HepG2 (cell line): ENCODE measurements around the gene BIN1. TPM values are rescaled to one million over a fixed set of nuclear protein-coding genes. Genes with fewer than 3 reads are reported as not detected.

Experiments
- ATAC-seq: fragments of 200-7000 bp; cut with Tn5 transposase; 3 replicates; pipeline ENCODE4 v1.9.1; 2020; ENCODE audit warnings: mild to moderate bottlenecking, moderate library complexity
- BruUV-seq: library from RNA; stranded (reverse); fragments of 400-500 nt; replicated peaks from 2 replicates; lab custom pipeline; 2021; lab: Mats Ljungman, UMichigan
- CTCF ChIA-PET: fragments of 300-600 bp; formaldehyde crosslinking; extraction: SDS; loops from one replicate; lab custom pipeline; 2021; ENCODE audit warnings: low total read pairs, inconsistent platforms, low intra/inter-chr PET ratio; lab: Yijun Ruan, JAX
- POLR2A ChIA-PET: fragments of 350-600 bp; sonication (Branson Sonifier 250); formaldehyde crosslinking; loops from one replicate; lab custom pipeline; 2020; ENCODE audit warnings: antibody characterized with exemption, inconsistent platforms; lab: Yijun Ruan, JAX
- DNase-seq: peaks from one replicate; pipeline ENCODE4 v3.0.0-alpha.2; 2015; ENCODE audit warnings: low spot score
- FAIRE-seq: peaks from 3 replicates; lab custom pipeline; 2011; peaks lifted over from hg19 to GRCh38; lab: Jason Lieb, UNC
- H2AFZ ChIP-seq: one replicate; pipeline ENCODE4 v1.6.1; 2011; ENCODE audit warnings: low read length, inconsistent platforms
- H3K27ac ChIP-seq: fragments of 300-600 bp; 3 replicates; pipeline ENCODE4 v1.8.0; 2011; ENCODE audit warnings: mixed run types, mild to moderate bottlenecking, mixed read lengths, low read length, inconsistent platforms; ENCODE audit not compliant: insufficient read depth; ENCODE audit errors: extremely low read length
- H3K27me3 ChIP-seq, 2 experiments: fragments of 200-600 bp in 1 of 2; 2 replicates in 1 of 2; 3 replicates in 1 of 2; pipeline versions ENCODE4 v1.6.0 to v1.8.0; 2011; ENCODE audit warnings: low read length in 2 of 2, mild to moderate bottlenecking in 2 of 2, moderate library complexity in 2 of 2, inconsistent platforms in 1 of 2; ENCODE audit not compliant: insufficient read depth in 2 of 2, control insufficient read depth in 1 of 2
- H3K36me3 ChIP-seq, 2 experiments: fragments of 200-600 bp in 1 of 2; replicated peaks in 1 of 2; 2 replicates in 1 of 2; 3 replicates in 1 of 2; pipeline versions ENCODE4 v1.5.1 to v1.8.0; 2011; ENCODE audit warnings: low read length in 2 of 2, inconsistent platforms in 1 of 2; ENCODE audit not compliant: insufficient read depth in 2 of 2, control insufficient read depth in 1 of 2
- H3K4me1 ChIP-seq: 2 replicates; pipeline ENCODE4 v1.5.1; 2012; ENCODE audit warnings: low read length, inconsistent platforms; ENCODE audit not compliant: insufficient read depth
- H3K4me2 ChIP-seq: 2 replicates; pipeline ENCODE4 v1.6.0; 2011; ENCODE audit warnings: low read depth, low read length, inconsistent platforms
- H3K4me3 ChIP-seq, 3 experiments: fragments of 200-600 bp in 1 of 3; sonication (generic), shearing (Covaris generic) in 1 of 3; replicated peaks in 1 of 3; 2 replicates each; pipeline ENCODE4 v1.5.1; 2011 to 2016; ENCODE audit warnings: low read length in 3 of 3, inconsistent platforms in 2 of 3, low read depth in 2 of 3, mild to moderate bottlenecking in 2 of 3, control low read depth in 1 of 3, mixed read lengths in 1 of 3; ENCODE audit not compliant: insufficient read depth in 1 of 3
- H3K79me2 ChIP-seq: one replicate; pipeline ENCODE4 v1.6.1; 2011; ENCODE audit warnings: low read length, inconsistent platforms; ENCODE audit not compliant: insufficient read depth
- H3K9ac ChIP-seq: 2 replicates; pipeline ENCODE4 v1.6.0; 2011; ENCODE audit warnings: mild to moderate bottlenecking, low read depth, low read length, inconsistent platforms; ENCODE audit not compliant: insufficient read depth
- H3K9me3 ChIP-seq: 2 replicates; pipeline ENCODE4 v1.5.1; 2012; ENCODE audit warnings: mild to moderate bottlenecking, low read length
- H4K20me1 ChIP-seq: 2 replicates; pipeline ENCODE4 v1.6.0; 2011; ENCODE audit warnings: inconsistent platforms, mild to moderate bottlenecking, low read length, moderate library complexity; ENCODE audit not compliant: insufficient read depth
- CEBPB ChIP-seq: IDR thresholded peaks from 2 replicates; pipeline ENCODE4 v1.6.1; 2011; ENCODE audit warnings: low read depth, low read length, improper control_type of control experiment, borderline replicate concordance
- HIVEP1 ChIP-seq: sonication (generic); formaldehyde crosslinking; IDR thresholded peaks from 2 replicates; pipeline ENCODE4 v1.4.0; 2020; ENCODE audit warnings: mild to moderate bottlenecking, missing genetic modification reagents
- NCOA1 ChIP-seq: sonication (generic); formaldehyde crosslinking; IDR thresholded peaks from 2 replicates; pipeline ENCODE4 v1.9.0; 2021; ENCODE audit warnings: missing genetic modification reagents
- TSC22D2 ChIP-seq: sonication (generic); formaldehyde crosslinking; IDR thresholded peaks from 2 replicates; pipeline ENCODE4 v1.5.1; 2020; ENCODE audit warnings: missing genetic modification reagents, mild to moderate bottlenecking, borderline replicate concordance
- WIZ ChIP-seq: sonication (generic); formaldehyde crosslinking; IDR thresholded peaks from 2 replicates; pipeline ENCODE4 v1.5.1; 2020; ENCODE audit warnings: mild to moderate bottlenecking, missing genetic modification reagents
- ZMYM4 ChIP-seq: sonication (generic); formaldehyde crosslinking; IDR thresholded peaks from 2 replicates; pipeline ENCODE4 v1.8.1; 2023; ENCODE audit warnings: mild to moderate bottlenecking, missing genetic modification reagents
- ZNF432 ChIP-seq: sonication (generic); formaldehyde crosslinking; IDR thresholded peaks from 2 replicates; pipeline ENCODE4 v1.5.0; 2020; ENCODE audit warnings: missing genetic modification reagents, mild to moderate bottlenecking, borderline replicate concordance
- ZNF446 ChIP-seq: sonication (generic); formaldehyde crosslinking; IDR thresholded peaks from 2 replicates; pipeline ENCODE4 v1.5.0; 2020; ENCODE audit warnings: mild to moderate bottlenecking, missing genetic modification reagents
- ZNF75D ChIP-seq: sonication (generic); formaldehyde crosslinking; IDR thresholded peaks from 2 replicates; pipeline ENCODE4 v1.8.1; 2023; ENCODE audit warnings: missing genetic modification reagents, mild to moderate bottlenecking, borderline replicate concordance
- WGBS: methylation state at CpG from one replicate; pipeline ENCODE4 v1.1.6; 2017; ENCODE audit warnings: low lambda C conversion rate; 5-methylcytosine and 5-hydroxymethylcytosine counted together
- in situ Hi-C: cut with HindIII; loops from 2 replicates; pipeline ENCODE4 v1.10.0; 2017; ENCODE audit warnings: low pct_unique_long_range_greater_than_20kb; ENCODE audit not compliant: extremely low pct_ligation_motif_present
- intact Hi-C: fragments of 100-400 bp; cut with micrococcal nuclease; formaldehyde crosslinking; loops from one replicate; pipeline ENCODE4 v1.10.0; 2022; ENCODE audit not compliant: unreplicated experiment
- polyA plus RNA-seq, 8 experiments: library from polyadenylated mRNA; depleted of rRNA in 3 of 8; stranded (reverse) in 7 of 8; unstranded in 1 of 8; fragments of >200 nt; fragmentation: Illumina TruSeq in 4 of 8; extraction: Trizol in 4 of 8; gene quantifications; 2 replicates each; pipeline versions ENCODE4 v1.2.1 to v1.2.3, GENCODE V29; 2011 to 2016; ENCODE audit warnings: low read depth in 4 of 8, missing spikeins in 1 of 8, mixed read lengths in 1 of 8; ENCODE audit not compliant: insufficient read depth in 1 of 8
- total RNA-seq, 5 experiments: library from RNA; depleted of rRNA; stranded (reverse); fragments of >200 nt; fragmentation: Illumina TruSeq; extraction: Trizol; gene quantifications; 2 replicates each; pipeline ENCODE4 v1.2.3, GENCODE V29; 2016; ENCODE audit warnings: low read depth in 1 of 5
- TF ChIP-seq, protein P1 (sequence below): sonication (generic); formaldehyde crosslinking; IDR thresholded peaks from 2 replicates; pipeline ENCODE4 v1.5.1; 2020; ENCODE audit warnings: mild to moderate bottlenecking, missing genetic modification reagents
- TF ChIP-seq, protein P2 (sequence below): sonication (generic); formaldehyde crosslinking; IDR thresholded peaks from 2 replicates; pipeline ENCODE4 v1.5.0; 2020; ENCODE audit warnings: missing genetic modification reagents

The BIN1 gene
- total and polyA plus RNA-seq, 2 of the 13 experiments (the other 11 are each of a cell fraction or from before 2014, with no cell fraction given): 0.93 to 1.2 TPM

DNA sequence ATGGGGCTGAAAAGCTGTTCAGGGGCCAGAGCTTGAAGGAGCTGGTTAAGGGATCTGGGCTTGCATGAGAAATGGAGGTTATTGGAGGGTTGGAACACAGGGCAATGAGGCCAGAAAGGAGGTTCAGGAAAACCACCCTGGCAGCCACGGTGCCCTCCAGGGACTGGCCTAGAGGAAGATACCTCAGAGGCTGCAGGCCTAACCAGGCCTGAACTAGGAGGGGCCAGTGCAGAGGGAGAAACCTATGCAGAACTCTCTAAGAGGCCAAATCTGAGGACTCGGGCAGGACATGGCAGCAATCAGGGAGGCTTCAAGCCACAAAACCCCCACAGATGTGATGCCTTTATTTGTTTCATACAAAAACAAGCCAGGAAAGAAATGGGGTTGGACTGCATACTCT lies 66.8 kb downstream of the BIN1 start:
- Histone ChIP-seq H3K4me3 (no peak overlapping the region), H2AFZ (no peak overlapping the region), H4K20me1 (no peaks in the 10 kb centered on the region), H3K9ac (no peak overlapping the region), H3K79me2 (no peaks in the 10 kb centered on the region), H3K36me3 (no peaks in the 10 kb centered on the region), H3K9me3 (no peaks in the 10 kb centered on the region), H3K4me1 (peaks cover 5% of the 10 kb centered on the region), H3K27ac (no peak overlapping the region), H3K27me3 (peaks cover 0 to 2% of the 10 kb centered on the region in 2 experiments; a peak in 2 of 5 replicates), H3K4me2 (no peak overlapping the region)
- ChIA-PET POLR2A (no interaction called here), CTCF (no interaction called here)
- DNase-seq: no peak
- 78% methylated on average over 2 of the region's 2 CpGs for WGBS
- intact Hi-C loops: loop anchor here (10.0 kb wide), 2 partner anchors 175 to 1295 kb away; no protein-coding TSS in a partner anchor
- in situ Hi-C loops: loop anchor here (10.0 kb wide), 1 partner anchor 245 kb away; no protein-coding TSS in a partner anchor
- no TSS peak for BruUV-seq
- TF ChIP-seq WIZ (CRISPR knock-in tag): no peak
- TF ChIP-seq, protein P1, sequence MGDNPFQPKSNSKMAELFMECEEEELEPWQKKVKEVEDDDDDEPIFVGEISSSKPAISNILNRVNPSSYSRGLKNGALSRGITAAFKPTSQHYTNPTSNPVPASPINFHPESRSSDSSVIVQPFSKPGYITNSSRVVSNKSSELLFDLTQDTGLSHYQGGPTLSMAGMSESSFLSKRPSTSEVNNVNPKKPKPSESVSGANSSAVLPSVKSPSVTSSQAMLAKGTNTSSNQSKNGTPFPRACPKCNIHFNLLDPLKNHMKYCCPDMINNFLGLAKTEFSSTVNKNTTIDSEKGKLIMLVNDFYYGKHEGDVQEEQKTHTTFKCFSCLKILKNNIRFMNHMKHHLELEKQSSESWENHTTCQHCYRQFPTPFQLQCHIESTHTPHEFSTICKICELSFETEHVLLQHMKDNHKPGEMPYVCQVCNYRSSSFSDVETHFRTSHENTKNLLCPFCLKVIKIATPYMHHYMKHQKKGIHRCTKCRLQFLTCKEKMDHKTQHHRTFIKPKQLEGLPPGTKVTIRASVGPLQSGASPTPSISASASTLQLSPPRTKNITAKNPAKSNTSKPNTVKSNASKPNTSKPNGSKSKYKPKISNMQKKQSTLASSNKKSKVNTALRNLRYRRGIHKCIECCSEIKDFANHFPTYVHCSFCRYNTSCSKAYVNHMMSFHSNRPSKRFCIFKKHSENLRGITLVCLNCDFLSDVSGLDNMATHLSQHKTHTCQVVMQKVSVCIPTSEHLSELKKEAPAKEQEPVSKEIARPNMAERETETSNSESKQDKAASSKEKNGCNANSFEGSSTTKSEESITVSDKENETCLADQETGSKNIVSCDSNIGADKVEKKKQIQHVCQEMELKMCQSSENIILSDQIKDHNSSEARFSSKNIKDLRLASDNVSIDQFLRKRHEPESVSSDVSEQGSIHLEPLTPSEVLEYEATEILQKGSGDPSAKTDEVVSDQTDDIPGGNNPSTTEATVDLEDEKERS: no peak
- no peak for TF ChIP-seq NCOA1 (CRISPR knock-in tag)
- no peak for FAIRE-seq
- no peak for ATAC-seq

DNA sequence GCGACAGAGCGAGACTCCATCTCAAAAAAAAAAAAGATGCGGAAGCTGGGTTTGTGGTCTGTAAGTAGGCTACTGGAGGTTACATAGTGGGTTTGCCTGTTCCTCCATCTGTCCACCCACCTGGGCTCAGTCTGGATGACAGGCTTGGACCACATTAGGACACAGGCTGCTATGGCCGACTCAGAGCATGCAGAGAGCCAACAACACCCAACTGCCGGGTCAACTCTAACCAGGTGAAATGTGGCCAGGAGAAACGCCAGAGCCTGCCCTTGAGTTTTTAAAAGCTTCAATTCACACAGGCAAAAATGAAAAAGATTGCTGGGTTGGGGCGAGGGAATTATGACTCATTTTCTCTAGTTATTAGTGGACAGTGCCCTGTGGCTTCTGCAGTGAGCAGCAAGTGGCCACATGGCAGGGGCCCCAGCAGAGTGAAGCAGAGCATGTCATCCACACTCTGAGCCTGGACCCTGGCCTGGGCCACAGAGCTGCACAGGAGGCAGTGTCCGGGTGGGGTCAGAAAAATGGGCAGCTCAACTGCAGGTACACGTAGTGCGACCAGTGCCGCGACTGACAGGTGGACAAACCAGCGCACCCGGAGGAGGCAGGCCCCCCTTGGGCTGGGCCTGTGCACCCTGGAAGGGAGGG lies 67.4 kb downstream of the BIN1 start:
- in situ Hi-C loops: loop anchor here (10.0 kb wide), 1 partner anchor 245 kb away; no protein-coding TSS in a partner anchor
- intact Hi-C loops: loop anchor here (10.0 kb wide), 2 partner anchors 175 to 1295 kb away; no protein-coding TSS in a partner anchor
- WGBS: 78% methylated on average over 14 of the region's 14 CpGs
- Histone ChIP-seq H3K9ac (no peak overlapping the region), H3K27me3 (no peaks in the 10 kb centered on the region; a peak in 1 of 5 replicates), H3K4me2 (no peak overlapping the region), H2AFZ (no peak overlapping the region), H3K9me3 (no peaks in the 10 kb centered on the region), H4K20me1 (no peaks in the 10 kb centered on the region), H3K36me3 (no peaks in the 10 kb centered on the region), H3K79me2 (no peaks in the 10 kb centered on the region), H3K4me1 (peaks cover 11% of the 10 kb centered on the region), H3K27ac (no peak overlapping the region), H3K4me3 (no peak overlapping the region)
- ChIA-PET CTCF (no interaction called here), POLR2A (no interaction called here)
- ATAC-seq (no peak), DNase-seq (no peak), FAIRE-seq (no peak)
- BruUV-seq: no TSS peak
- no peak for TF ChIP-seq ZNF432 (CRISPR knock-in tag)
- TF ChIP-seq HIVEP1 (CRISPR knock-in tag): no peak
- no peak for TF ChIP-seq ZNF75D
- no peak for TF ChIP-seq ZMYM4 (CRISPR knock-in tag)
- TF ChIP-seq CEBPB: no peak
- no peak for TF ChIP-seq TSC22D2 (CRISPR knock-in tag)
- TF ChIP-seq, protein P2, sequence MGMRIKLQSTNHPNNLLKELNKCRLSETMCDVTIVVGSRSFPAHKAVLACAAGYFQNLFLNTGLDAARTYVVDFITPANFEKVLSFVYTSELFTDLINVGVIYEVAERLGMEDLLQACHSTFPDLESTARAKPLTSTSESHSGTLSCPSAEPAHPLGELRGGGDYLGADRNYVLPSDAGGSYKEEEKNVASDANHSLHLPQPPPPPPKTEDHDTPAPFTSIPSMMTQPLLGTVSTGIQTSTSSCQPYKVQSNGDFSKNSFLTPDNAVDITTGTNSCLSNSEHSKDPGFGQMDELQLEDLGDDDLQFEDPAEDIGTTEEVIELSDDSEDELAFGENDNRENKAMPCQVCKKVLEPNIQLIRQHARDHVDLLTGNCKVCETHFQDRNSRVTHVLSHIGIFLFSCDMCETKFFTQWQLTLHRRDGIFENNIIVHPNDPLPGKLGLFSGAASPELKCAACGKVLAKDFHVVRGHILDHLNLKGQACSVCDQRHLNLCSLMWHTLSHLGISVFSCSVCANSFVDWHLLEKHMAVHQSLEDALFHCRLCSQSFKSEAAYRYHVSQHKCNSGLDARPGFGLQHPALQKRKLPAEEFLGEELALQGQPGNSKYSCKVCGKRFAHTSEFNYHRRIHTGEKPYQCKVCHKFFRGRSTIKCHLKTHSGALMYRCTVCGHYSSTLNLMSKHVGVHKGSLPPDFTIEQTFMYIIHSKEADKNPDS (CRISPR knock-in tag): no peak
- no peak for TF ChIP-seq ZNF446 (CRISPR knock-in tag)
